RCC 7860 (cell line): ENCODE measurements around the gene SPP2.

Experiments
- DNase-seq: peaks from one replicate; pipeline ENCODE4 v3.0.0-alpha.2; 2015; ENCODE audit warnings: low spot score
- FAIRE-seq: peaks from 2 replicates; lab custom pipeline; 2012; peaks lifted over from hg19 to GRCh38; lab: Jason Lieb, UNC

The SPP2 gene

DNA sequence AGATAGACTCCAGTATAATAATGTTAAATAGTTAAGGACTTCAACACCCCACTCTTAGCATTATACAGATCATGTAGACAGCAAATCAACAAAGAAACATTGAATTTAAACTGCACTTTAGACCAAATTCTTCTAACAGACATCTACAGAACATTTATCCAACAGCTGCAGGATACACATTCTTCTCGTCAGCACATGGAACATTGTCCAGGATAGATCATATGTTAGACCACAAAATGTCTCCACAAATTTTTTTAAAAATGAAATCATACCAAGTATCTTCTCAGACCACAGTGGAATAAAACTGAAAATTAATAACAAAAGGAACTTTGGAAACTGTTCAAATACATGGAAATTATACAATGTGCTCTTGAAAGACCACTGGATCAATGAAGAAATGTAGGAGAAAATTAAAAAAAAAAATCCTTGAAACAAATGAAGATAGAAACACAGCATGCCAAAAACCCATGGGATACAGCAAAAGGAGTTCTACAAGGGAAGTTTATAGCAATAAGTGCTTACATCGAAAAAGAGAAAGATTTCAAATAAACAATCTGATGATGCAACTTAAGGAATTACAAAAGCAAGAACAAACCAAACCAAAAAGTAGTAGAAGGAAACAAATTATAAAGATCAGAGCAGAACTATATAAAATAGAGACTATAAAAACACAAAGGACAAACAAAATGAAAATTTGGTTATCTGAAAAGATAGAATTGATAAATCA, 12.3 kb upstream of the SPP2 start:
- DNase-seq (no peak), FAIRE-seq (no peak)

DNA sequence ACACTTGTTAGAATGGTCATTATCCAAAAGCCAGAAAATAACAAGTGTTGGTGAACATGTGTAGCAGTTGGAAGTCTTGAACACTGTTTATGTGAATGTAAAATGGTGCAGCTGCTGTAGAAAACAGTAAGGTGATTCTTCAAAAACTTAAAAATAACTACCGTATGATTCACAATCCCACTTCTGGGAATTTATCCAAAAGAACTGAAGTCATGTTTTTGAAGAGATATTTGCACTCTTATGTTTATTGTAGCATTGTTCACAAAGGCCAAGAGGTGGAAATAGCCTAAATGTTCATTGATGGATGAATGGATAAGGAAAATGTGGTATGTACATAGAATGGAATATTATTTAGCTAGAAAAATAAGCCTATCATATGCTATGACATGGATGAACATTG, 6.3 kb upstream of the SPP2 start:
- FAIRE-seq (peak; percentile 97), DNase-seq (peak; percentile 72)

DNA sequence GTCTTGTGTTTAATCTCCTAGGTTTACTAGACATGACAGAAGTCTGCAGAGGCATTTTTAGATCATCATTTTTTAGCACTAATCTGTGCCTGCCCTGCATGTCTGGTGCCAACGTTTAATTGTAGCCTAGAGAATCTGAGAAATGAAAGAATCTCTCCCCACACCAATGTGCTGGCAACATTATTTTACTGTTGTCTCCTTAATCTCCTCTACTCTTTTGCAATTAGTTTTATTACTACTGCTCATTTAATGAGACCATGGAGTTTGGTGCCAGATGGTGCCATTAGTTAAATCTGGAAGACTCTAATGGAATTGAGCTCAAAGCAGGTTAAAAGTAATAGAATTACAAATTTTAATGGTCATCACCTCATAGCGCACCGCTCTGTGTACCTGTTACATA, 4.0 kb upstream of the SPP2 start:
- FAIRE-seq (no peak), DNase-seq (no peak)

- DNase-seq (no peak), FAIRE-seq (no peak)
Observed at GRCh38 chr2:234047361-234047760, 3.1 kb upstream of the SPP2 start.

- peak; percentile 14 for FAIRE-seq
Observed at GRCh38 chr2:234048049-234048448, 2.5 kb upstream of the SPP2 start.

GRCh38 chr2:234051374-234052070, 1.0 kb downstream of the SPP2 start:
- DNase-seq (no peak), FAIRE-seq (no peak)

More at GRCh38 chr2:234048049-234048448, 2.5 kb upstream of the SPP2 start:
- no peak for DNase-seq

DNA sequence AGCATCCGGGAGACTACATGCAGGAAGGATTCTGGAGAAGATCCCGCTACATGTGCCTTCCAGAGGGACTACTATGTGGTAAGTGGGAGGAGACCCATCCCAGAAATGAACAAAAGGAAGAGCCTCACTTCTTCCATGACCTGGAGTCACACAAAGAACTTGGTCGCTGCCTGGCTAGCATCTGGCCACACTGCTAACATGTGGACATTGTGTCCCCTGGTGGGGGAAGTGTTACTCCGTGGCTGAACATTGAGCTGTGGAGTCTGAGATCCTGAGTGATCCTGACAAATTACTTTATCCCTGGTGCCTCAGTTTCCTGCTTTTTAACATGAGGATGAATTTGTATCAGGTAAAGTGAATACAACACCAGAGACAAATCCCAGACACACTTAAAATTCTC, 8.4 kb downstream of the SPP2 start:
- DNase-seq (no peak), FAIRE-seq (no peak)

GRCh38 chr2:234060236-234060635, 9.7 kb downstream of the SPP2 start:
- no peak for DNase-seq
- FAIRE-seq, result no peak

DNA sequence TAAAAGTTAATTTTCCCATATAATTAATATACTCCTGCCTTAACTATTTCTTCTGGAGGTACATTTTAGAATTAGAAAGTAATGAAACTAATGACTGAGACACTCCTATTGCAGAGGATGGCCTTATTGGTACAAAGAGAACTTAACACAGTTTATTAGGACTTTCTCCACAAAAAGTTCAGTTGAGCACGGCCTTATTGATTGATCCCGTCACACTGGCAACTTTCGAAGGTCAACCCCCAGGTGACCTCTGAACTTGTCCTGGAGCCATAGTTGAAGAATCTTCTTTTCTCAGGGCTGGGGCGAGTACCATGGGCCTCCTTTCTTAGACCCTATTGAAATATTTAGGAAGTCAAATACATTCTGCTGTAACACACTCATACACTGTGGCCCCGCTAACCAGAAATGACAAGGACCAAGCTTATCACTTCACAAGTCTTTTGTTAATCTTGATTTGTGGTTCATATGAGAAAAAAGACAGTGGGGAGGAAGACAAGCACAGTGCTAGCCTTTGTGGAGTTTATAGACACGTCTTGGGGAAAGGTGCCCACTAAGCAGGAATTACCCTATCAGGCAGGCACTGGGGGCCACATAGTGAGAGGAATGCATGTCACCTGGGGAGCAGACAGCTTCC, 11.2 kb downstream of the SPP2 start:
- DNase-seq, result no peak
- no peak for FAIRE-seq

GRCh38 chr2:234066587-234066986, 16.1 kb downstream of the SPP2 start:
- DNase-seq, result no peak
- no peak for FAIRE-seq

- no peak for FAIRE-seq
- DNase-seq, result no peak
Observed at GRCh38 chr2:234071664-234072063, 21.2 kb downstream of the SPP2 start.

DNA sequence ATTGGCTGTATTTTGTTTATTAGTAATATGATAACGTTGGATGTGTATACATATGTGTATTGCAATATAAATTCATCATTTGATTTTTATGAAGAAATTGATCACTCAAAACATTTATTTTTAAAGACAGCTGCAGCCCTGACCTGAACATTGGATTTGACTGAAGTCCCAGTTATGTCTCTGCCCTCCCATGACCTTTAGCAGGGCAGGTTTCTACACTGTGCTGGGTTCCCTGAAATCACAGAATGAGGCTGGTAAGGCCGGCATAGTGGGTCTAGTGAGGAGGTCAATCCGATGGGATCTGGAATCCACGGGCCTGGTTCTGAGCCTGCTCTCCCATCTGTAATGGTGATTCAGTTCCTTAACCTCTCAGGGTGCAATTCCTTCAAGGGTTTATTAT, 22.0 kb downstream of the SPP2 start:
- DNase-seq, result no peak

DNA sequence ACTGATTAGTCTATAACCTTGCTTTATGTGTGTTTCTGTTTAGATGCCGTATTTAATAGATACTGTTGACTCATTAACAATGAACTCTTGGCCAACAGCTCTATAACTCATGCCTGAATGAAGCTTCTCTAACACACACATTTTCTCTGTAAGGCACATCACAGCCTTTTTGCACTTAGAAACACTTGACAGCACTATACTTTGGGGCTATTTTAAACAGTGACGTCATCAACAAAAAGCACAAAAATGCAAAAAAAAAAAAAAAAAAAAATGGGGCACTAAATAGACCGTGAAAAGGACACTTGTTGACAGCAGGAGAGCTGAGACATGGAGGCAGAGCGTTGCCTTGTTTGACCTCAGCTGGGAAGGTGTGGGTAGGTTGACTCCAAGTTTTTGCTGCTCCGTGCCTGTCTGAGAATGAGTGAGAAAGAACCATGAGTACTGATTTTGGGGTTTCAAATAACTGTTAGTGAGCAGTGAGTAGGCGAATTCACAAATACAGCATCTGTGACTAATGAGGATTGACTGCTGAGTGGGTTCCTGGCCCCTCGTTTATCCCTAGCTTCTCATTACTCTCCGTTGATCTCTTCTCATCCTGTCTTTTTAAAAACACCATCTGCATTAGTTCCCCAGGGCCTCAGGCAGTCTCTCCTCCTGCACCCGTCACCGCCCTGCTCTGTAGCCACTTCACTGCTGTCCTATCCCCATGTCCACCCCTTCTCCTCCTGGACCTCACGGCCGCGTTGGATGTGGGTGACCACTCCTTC, 24.4 kb downstream of the SPP2 start:
- no peak for FAIRE-seq
- DNase-seq, result no peak

More for the DNA sequence above, 22.0 kb downstream of the SPP2 start:
- FAIRE-seq, result no peak

DNA sequence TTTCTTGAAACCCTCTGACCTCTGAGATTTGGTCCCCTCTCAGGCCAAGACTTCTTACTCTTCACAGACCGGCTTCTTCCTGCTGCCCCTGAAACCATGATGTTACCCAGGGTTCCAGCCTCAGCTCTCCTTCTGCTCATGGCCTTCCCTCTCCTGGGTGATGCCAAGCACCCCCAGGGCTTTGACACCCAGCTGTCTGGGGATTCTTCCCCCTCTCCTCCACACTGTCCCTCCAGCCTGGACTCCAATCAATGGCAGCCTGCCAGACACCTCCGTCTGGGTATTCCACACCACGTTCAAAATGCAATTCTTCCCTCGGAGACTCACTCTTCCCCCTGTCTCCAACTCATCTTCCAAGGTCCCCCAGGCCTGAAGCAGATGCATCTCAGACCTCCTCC, 25.0 kb downstream of the SPP2 start:
- DNase-seq, result no peak
- no peak for FAIRE-seq

DNA sequence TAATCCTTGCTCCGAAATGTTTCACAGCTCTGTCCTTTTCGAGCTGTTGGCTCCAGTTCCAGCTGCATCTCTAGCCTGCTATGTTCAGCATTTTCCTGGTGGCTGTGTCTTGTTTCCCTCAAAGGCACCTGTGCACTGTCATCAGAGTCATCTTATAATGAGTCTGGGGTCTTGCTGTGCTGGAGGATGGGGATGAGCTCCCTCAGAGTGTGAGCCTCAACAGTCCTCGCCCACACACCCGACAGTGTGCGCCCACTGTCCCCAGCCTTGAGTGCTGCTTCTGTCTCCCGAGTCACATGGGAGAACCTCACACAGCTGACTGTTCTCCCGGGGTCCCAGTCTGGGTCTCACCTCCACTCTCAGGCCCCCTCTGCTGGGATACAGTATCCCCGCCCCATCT, 25.4 kb downstream of the SPP2 start:
- FAIRE-seq (no peak), DNase-seq (no peak)

DNA sequence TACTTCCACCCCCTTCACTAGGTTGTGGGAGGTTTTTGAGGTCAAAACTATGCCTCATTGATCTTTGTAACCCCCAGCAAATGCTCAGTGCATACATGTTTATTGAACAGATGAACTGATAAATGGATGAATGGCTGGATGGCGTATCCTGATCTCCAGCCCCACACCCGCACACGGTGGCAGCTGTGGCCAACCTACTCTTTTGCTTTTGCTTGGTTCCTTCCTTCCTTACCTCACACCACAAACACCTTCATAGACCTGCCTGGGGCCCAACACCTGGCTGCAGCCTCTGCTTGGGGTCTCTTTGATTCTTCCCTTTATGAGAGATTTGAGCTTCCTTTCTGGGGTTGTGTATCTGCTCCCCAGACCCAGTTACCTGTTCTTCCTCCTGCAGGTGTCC, 25.9 kb downstream of the SPP2 start:
- DNase-seq (no peak), FAIRE-seq (no peak)

DNA sequence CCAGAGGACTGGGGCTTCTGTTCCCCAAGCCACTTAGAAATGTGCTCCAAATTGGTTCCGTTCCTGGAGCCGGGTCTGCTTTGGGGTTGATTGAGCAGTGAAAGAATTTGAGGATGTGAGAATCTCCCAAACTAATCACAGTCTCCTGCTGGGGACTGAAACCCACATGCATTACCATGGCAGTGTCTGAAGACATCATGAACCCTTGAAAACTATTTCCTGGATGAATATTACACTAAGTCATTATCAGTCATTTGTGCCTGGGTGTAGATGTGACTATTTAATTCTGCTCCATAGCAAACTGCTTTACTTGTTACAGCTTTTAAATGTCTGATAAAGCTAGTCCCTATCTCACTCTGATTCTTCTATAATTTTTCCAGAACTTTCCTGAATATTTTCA, 27.6 kb downstream of the SPP2 start:
- no peak for DNase-seq
- no peak for FAIRE-seq

DNA sequence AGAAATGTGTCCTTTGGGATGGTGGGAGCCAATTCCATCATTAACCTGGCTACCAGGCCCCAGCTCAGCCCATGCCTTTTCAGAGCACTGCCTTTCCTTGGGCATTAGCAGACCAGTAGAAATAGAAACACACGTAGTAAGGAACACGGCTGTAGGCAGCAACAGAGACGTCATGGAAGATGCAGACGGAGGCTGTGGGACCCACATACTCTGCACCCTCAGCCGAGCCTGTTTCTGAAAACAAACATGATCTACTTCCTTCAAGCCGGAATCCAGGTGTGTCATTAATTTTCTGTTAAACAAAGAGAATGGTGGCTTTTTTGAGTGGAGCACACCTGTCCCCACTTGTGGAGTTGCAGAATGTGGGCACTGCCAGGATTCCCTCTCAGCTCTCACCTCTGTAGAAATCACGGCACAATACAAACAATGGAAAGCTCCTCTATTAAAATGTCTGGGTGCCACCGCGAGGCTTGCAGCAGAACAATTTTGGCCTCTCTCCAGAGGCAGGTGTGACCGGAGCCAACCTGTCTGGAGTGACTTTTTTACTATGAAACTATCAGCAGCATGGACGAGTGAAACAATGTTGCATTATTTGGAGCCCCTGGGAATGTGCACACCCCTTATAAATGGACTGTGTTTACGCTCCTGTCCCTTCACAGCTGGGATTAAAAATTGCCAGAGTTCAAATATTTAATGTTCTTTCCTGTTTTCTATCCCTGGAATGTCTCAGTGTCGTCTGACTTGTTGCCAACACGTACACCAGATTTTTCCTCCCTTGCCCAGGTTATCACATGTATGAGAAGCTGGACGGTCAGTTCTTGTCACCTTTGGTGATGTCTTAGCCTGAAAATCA, 31.7 kb downstream of the SPP2 start:
- no peak for DNase-seq
- FAIRE-seq, result no peak

- DNase-seq (no peak), FAIRE-seq (no peak)
Observed at GRCh38 chr2:234083572-234084348, 33.3 kb downstream of the SPP2 start.

GRCh38 chr2:234091432-234091879, 41.0 kb downstream of the SPP2 start:
- DNase-seq, result no peak
- no peak for FAIRE-seq
